GM23248 (cell line): ENCODE measurements around the gene MEGF6.

ENCODE experiments used
- EZH2 ChIP-seq: fragments of 200-600 bp; sonication (generic); IDR thresholded peaks from 2 replicates; pipeline ENCODE4 v1.6.1; 2018; ENCODE audit warnings: antibody characterized with exemption, mild to moderate bottlenecking; ENCODE audit not compliant: insufficient read depth, poor library complexity, severe bottlenecking
- EZH2phosphoT487 ChIP-seq: fragments of 200-600 bp; sonication (generic); IDR thresholded peaks from 2 replicates; pipeline ENCODE4 v1.6.1; 2018; ENCODE audit warnings: antibody characterized with exemption, moderate library complexity, mild to moderate bottlenecking, low read depth; ENCODE audit not compliant: insufficient read depth

DNA sequence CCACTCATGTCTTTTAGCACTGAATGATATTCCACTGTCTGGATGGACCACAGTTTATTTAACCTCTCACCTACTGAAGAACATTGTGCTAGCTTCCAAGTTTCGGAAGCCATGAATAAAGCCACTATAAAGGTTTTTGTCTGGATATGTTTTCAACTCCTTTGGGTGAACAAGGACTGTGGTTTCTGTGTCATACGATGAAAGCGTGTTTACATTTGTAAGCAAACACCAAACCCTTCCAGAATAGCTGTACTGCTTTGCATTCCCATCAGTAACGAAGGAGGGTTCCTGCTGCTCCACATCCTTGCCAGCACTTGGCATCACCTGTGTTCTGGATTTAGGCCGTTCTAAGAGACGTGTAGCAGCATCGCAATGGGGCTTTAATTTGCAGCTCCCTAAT, 167.5 kb downstream of the MEGF6 start:
- TF ChIP-seq EZH2phosphoT487 (no peak), EZH2 (no peak)
